GM18511 (cell line): ENCODE measurements around the gene PTTG2.

ENCODE experiments used
- ATAC-seq: cut with Tn5 transposase; IDR thresholded peaks from one replicate; pipeline ENCODE4 v1.9.1; 2021; ENCODE audit warnings: mild to moderate bottlenecking, moderate library complexity; ENCODE audit not compliant: unreplicated experiment

Gene PTTG2

DNA sequence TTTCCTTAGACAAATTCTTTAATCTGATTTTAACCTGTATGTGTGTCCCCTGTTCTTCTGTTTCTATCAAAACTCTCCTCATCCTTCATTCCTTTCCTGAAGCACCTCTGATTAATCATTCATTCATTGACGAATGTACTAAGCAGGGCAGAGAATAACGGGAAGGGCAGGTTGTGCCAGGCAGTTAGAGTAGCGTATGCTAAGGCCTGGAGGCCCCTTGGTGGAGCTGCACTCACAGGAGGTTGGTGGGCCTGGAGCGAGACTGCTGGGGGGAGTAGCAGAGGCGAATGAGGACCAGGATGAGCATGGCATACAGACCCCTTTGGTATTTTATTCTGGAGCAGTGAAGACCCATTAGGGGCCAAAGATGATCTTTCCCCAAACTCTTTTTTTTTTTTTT is 22.5 kb downstream of the PTTG2 start:
- ATAC-seq, result no peak

DNA sequence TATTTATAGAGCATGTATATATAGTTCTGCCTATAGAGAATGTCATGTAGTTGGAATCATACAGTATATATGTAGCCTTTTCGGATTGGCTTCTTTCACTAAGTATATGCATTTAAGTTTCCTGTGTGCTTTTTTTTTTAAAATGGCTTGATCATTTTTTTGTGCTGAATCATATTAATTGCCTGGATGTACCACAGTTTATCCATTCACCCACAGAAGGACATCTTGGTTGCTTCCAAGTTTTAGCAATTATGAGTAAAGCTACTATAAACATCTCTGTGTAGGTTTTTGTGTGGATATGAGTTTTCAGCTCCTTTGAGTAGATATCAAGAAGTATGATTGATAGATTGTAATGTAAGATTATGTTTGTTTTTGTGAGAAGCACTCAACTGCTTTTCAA is 23.8 kb downstream of the PTTG2 start:
- ATAC-seq, result no peak

DNA sequence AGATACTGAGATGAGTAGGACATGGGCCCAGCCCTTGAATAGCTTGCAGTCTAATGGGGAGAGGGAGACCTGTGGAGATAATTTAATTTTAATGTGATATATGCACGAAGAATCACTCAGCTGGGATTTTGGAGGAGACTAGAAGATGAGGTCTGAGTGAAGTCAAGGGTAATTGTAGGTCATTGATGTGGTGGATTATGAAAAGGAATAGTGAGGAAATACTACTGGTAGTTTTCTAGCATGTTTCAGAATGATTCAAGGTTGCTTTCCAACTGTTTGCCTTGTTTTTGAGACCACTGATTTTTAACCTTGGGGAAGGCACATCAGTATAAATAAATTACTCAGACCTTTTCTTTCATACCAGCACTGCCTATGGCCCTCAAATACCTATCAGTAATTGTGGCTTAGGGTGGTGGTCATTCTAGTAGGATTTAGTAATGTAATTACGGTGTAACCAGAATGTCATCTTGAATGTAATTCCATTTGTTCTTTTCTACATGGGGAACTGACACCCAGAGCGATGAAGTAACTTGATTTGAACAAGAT is 25.6 kb downstream of the PTTG2 start:
- no peak for ATAC-seq

DNA sequence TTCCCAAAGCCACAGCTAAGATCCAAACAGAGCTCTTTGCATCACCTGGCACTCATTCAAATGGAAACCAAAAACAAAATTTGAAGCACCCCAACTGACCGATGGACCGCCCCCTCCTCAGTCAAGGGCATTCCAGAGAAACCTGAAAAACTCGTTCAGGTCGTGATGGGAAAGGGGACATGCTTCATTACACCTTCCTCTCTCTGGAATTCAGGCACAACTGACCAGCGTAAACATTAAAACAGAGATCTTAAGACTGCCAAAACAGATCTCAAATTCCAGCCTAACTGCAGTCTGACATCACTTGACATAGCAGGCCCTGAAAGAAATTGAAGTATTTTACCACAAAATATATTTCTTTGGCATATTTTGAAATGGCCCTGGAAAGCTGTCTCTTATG is 28.5 kb downstream of the PTTG2 start:
- no peak for ATAC-seq

DNA sequence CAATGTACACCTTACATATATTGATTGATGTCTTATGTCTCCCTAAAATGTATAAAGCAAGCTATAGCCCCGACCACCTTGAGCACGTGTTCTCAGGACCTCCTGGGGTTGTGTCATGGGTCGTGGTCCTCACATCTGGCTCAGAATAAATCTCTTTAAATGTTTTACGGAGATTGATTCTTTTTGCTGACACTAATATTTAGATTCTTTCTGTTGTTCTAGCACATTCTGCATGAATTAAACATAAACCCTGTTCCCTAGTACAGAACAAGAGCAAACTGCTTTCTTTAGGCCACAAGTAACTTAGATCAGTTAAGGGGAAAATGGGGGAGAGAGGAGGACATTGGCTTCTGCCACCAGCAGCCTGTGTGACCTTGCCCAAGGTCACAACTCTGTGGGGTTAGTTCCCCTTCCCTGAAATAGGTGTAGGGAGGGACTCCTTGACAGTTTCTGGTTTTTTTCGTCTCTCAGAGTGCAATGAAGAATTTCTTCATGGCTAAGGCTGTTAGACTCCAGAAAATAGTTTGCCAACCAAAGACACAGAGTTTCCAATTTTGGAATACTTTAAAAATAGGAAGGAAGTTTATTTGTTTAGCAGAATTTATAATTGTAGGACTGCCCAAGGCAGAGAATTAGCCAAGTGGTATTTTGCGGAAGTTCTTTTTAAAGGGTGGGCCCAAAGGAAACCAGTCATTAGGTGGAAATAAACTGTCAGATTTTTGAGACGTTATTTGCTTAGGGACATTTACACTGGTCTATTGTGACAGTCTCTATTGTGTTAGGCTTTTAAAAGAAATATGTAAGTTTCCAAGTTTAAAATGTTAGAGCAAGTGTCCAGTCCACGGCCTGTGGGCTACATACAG is 29.4 kb downstream of the PTTG2 start:
- ATAC-seq, result no peak

DNA sequence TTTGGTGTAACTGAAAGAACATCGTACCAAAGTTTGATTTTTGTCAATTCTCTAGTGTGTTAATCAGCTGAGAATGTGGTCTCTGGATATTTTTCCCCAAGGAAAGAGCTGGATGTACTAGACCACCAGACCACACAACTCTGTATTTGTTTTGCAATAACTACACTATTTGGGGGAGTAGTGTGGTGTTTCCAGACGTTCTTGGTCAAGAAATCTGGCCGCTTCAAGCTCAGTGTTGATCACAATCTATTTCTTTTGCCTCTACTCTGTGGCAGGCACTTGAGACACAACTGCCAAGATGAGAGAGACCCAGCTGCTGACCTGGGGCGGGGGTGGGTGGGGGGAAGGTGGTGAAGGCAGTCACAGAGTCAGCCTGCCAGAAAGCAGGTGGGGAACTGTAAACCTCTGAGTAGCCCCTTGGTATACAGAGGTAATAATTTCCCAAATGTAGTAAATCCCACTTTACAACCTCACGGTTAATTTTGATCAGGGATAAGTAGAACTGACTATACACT is 30.6 kb downstream of the PTTG2 start:
- no peak for ATAC-seq

DNA sequence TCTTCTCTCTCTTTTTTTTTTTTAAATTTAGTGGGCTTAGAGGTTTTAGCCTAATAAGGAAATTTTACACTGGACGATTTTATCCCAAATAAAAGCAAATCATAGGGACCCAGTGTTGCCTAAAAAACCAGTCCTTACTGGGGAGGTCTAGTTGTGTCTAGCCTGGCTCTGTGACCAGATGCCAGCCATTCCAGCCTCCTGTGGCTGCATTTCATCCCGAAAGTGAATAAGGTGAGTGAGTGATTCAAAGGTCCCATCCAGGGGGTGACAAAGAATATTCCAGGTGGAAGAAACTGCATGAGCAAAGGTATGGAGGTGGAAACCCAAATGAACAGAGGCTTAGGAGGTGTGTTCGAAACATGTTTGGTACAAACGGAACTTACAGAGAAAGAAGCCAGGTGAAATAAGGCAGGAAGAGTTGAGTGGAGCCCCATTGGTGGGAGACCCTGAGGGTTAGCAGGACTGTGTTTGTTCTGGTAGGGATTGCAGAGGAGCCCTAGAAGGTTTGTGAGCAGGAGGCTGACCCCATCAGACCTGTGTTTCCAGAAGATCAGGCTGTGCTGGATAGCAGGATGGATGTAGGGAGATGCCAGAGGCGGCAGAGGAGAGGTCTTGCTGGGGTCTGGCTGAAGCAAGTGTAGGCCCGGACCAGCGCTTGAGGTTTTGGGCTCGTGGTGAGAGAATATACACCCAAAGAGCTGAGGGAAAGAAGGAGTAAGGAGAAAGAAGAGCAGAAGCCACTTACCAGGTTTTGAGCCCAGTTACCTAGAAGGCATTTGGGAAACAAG is 31.6 kb downstream of the PTTG2 start:
- ATAC-seq, result no peak

DNA sequence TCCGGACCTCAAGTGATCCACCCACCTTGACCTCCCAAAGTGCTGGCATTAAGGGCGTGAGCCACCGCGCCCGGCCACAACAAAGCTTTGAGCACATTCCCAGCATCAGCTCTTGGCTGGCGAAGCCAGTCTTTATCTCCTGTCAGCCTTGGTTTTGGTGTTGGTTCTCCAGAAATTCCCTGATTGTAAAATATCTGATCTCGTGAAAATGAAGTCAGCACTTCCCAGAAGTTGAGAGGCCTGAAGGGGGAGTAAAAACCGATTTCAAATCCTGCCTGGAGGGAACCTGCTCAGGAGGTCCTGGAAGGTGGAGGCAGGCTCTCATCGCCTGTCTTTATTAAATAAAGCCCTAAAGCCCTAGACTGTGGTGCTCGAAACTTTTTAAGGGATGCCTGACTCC is 33.6 kb downstream of the PTTG2 start:
- no peak for ATAC-seq

DNA sequence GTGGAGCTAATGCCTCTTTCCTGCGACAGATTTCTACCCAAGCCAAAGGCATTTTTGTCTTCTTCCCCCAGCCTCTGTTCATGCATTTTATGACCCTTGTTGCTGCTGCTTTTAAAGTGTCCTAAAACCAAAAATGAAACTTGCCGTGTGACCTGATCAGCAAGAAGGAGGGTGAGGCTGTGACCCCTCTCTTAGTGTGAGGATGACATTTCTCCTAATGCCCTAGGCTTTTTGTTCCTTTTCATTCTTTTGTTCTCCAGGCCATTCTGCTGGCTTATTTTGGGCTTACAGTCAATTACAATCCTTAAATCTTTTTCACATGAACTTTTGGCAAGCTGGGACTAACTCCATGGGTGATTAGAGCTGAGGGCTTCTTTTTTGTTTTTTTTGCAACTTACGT is 34.4 kb downstream of the PTTG2 start:
- peak; percentile 65 for ATAC-seq

DNA sequence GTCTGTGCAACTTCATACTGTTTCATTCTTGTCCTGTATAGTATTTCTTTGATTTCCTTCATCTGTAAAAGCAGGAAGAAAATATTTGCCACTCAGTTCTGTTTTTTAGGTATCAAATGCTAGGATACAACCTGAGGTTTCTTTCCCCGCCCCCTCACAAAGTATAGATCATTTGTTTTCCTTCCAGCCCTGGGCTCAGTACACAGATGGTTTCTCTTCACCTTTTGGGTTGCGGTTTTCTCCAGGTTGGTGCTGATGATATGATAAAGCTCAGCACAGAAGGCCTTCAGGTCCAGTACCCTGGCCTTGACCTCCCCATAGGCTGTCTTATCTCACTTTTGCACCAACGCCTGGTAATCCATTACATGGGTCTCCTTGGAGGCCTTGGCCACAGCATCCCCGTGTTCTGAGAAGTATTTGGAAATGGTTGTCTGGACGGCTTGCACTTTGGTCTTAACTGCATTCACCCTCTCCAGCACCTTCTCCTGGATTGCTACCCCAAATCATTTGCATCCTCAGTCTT is 35.2 kb downstream of the PTTG2 start:
- ATAC-seq, result no peak

DNA sequence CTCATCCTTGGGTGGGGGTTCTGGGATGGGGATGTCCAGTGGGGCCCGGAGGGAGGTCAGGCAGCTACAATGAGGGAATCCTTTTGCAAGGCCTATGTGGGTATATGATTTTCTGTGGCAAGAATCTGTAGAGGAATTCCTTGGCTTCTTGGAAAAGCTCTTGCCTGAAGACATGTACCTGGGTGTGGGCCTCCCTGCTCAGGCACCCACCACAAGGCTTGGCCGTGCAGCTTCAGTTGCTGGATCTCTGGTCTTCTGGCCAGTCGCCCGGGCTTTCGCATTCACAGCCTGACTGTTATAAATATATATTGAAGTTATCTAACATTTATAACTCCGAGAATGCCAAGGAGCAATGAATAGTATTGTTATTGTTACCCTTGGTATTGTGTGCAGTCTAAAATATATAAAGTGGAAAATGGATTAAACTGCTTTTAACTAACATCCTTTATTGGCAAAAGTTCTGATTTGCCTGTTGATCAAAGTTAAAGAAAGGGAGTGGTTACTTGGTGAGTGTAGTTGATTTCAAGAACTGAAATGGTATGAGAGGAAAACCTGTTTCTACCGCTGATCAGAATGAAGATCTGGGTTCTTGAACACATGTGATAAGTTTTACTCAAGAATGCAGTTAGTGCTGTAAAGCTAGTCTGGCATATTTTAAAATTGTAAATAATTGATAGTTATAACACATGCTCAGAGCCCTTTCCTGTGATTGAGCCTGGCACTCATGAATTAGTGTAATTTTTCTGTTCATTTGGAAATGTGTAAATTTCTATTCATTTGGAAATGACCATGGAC is 36.0 kb downstream of the PTTG2 start:
- ATAC-seq, result no peak

DNA sequence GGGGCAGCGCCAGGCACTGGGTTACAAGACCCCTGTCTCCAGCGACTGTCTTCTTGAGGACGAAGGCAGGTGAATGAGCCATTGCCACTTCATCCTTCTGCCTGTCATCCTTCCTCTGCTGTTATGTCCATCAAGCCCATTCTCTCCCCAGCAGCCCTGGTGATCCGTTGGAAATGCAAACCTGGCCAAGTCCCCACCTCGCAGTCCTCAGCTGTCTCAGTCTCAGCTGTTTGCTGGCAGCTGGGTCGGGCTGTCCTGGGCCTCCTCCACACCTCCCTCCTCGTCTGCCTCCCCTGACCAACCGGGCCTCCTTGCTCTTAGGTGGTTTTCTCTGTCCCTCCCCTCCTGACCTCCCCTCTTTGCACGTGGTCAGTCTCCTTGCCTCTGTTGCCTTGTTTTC is 38.0 kb downstream of the PTTG2 start:
- no peak for ATAC-seq

DNA sequence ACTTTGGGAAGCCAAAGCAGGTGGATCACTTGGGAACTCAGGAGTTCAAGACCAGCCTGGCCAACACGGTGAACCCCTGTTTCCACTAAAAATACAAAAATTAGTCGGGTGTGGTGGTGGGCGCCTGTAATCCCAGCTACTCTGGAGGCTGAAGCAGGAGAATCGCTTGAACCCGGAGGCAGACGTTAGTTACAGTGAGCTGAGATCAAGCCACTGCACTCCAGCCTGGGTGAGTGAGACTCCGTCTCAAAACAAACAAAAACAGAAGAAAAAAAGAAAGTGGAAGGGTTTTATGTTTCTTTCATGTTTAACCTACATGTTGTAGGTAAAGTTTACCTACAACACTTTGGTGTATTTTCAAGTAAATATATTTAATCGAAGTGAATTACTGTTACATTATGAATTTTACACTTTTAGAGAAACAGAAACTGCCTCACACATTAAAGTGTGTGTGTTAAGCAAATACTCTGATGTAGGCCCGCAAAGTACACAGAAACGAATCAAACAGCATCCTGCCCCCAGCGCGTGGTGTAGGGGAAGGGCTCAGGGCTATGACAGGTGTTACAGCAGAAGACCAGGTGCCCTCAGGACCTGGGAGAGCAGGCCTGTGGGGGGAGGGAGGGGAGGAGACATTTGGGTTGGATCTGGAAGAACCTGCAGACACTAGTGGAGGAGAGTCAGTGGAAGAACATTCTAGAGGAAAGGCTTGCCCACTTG is 39.0 kb downstream of the PTTG2 start:
- no peak for ATAC-seq

DNA sequence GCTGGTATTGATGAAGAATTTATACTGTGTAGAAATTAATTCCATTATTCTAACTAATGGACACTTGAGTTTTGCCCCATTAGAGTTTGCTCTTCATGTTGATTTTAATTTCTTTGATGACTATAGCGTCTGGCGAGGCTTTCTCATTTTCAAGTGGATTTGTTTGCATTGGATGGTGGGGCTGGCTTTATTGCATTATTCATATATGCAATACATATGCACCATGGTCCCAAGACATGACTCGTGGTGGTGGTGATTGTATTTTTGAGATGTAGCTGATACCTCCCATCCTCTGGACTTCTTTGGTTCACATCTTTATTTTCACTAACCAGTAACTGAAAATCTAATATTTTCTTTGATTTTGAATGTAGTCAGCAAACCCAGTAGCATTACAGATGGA is 39.8 kb downstream of the PTTG2 start:
- ATAC-seq, result no peak

DNA sequence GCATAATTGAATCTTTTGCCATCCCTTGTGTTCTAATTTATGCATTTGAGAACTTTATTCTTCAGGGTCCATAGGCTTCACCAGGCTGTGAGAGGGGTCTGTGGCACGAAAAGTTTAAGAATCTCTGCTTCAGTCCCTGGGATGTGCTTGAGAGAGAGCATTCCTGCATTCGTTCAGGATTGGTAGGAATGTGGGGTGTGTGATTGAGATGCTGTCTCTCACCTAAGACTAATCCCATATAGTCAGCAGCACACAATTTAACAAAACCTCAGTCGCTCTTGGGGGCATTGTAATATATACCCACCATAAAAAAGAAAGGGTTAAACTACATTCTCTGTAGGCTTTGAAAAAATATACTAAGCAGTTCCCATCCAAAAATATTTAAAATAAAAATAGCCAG is 41.7 kb downstream of the PTTG2 start:
- no peak for ATAC-seq

DNA sequence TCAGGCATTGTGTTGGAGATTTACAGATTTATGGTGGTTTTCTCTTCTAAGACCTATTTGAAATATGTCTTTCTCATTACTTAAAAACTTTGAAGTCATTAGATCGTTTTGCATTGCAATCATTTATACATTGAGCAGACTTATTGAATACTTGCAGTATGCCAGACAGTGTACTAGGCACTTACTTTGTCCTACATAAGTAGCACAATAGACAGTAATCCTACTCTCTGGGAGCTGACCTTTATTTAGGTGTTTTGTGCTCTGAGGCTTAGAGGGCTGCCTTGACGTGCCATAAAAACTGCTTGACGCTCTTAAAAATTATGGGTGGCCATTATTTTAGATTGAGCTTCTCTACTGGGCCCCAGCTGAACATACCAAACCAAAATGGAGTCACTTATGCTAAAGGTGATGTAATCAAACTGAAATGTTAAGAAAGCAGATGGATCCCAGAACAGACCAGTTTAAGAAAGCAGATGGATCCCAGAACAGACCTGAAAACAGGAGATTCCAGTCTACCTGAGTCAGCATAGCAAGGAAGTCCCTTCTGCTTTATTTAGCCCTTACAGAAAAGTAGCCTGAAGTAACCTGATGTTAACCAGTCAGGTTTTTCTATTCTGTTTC is 42.4 kb downstream of the PTTG2 start:
- no peak for ATAC-seq

DNA sequence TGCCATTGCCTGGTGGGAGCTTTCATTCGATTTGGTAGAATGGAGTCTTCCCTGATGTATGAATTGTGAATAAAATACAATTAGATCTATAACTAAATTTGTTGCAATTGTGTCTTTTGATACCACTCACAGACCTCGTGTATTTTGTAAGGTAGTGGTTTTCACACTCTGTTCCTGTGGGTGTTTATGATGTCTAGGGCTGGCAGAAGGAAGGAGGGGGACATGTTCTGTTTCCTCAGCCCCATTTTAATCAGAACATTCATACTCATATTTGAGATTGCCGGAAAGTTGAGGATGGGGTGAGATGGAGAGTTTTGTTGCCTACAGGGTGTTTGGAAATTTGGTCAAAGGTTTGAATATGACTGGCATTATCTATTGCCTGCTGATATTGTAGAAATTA is 42.9 kb downstream of the PTTG2 start:
- ATAC-seq, result no peak

DNA sequence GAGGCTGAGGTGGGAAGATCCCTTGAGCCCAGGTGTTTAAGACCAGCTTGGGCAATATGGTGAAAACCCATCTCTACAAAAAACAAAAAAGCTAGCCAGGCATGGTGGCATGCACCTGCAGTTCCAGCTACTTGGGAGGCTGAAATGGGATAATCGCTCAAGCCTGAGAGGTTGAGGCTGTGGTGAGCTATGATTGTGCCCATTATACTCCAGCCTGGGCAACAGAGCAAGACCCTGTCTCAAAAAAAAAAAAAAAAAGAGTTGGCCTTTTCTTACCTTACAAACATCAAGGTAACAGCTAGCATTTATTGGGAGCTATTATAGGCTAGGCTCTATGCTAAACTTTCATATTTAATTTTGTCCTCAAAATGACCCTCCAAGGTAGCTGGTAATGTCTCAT is 43.4 kb downstream of the PTTG2 start:
- no peak for ATAC-seq

DNA sequence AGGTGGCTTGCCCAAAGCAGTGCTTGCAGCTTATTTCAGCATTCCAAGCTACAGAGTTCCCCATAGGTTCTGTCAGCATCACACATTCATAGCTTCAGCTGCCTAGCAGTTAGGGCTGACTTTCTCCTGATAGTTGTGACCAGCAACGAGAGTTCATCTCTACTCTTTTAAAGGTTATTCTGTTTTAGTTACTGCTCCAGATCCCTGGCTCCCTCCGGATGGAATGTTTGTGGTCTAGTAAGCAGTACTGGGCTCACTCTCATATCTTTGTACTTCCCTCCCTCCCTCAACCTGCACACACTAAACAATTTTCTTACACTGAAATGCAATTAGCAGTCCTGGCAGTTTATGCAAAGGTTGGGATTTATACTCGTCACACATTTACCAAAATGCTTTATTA is 43.9 kb downstream of the PTTG2 start:
- ATAC-seq, result no peak

DNA sequence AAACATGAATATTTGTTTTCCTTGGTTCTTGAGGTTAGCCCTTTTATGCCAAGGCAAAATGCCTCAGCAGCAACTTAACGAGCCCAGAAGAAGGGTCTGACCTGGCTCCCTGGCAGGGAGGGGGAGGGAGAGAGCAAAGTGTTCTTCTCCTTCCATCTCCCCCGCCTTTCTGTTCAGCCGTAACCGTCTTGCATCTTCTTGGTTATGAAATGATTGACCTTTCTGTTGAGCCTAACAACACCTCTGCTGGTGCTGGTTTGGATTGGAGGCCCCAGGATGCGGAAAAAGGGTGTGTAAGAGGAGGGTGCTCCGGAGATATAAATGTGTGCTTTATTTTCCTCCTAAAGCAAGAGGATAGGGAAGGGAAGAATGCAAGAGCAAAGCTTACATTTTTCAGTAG is 44.7 kb downstream of the PTTG2 start:
- ATAC-seq, result no peak
